Stimulated activated CD4-positive, alpha-beta T cell treated with anti-CD3 and anti-CD28 coated beads, TNF-alpha, amount 100 ng/mL, for 4 hours (primary cell): Measurements from ENCODE around the gene FAM20C.

Experiments
- DNase-seq, 3 experiments: peaks; one replicate each; pipeline ENCODE4 v3.0.0-alpha.2; 2020; ENCODE audit warnings: low read depth in 3 of 3

Gene FAM20C

GRCh38 chr7:256981-257646 lies 64.7 kb downstream of the FAM20C start:
- no peak for DNase-seq

- no peak for DNase-seq
These were observed 65.2 kb downstream of the FAM20C start for GRCh38 chr7:257647-257992.

- no peak for DNase-seq
These were observed 66.3 kb downstream of the FAM20C start for GRCh38 chr7:258476-259190.

GRCh38 chr7:259191-259505 lies 66.8 kb downstream of the FAM20C start:
- no peak for DNase-seq

- no peak for DNase-seq
These were observed 67.5 kb downstream of the FAM20C start for GRCh38 chr7:259751-260405.

- DNase-seq, result no peak
These were observed 68.3 kb downstream of the FAM20C start for GRCh38 chr7:260441-261281.

GRCh38 chr7:261341-262250 lies 69.2 kb downstream of the FAM20C start:
- DNase-seq, result no peak

GRCh38 chr7:262251-262572 lies 69.8 kb downstream of the FAM20C start:
- DNase-seq, result no peak

GRCh38 chr7:262631-263311 lies 70.4 kb downstream of the FAM20C start:
- peak; percentile 14 to 37 (median 29) for DNase-seq

- peak in 1 of 3 experiments; percentile 31 for DNase-seq
These were observed 71.3 kb downstream of the FAM20C start for GRCh38 chr7:263483-264351.

GRCh38 chr7:264541-265191 lies 72.3 kb downstream of the FAM20C start:
- DNase-seq, result no peak

- no peak for DNase-seq
These were observed 73.0 kb downstream of the FAM20C start for GRCh38 chr7:265192-265997.

GRCh38 chr7:265998-266850 lies 73.9 kb downstream of the FAM20C start:
- no peak for DNase-seq

GRCh38 chr7:266851-267840 lies 74.8 kb downstream of the FAM20C start:
- no peak for DNase-seq

GRCh38 chr7:268991-269390 lies 76.6 kb downstream of the FAM20C start:
- no peak for DNase-seq

GRCh38 chr7:269721-270120 lies 77.3 kb downstream of the FAM20C start:
- no peak for DNase-seq
